Measurements from ENCODE around the gene VSNL1. TPM values are rescaled to one million over a fixed set of nuclear protein-coding genes. Genes with fewer than 3 reads are reported as not detected.

The VSNL1 gene
- total and polyA plus RNA-seq, 2 donors (not counting 1 experiment from before 2014, with no cell fraction given), result 1.2 to 3.9 TPM

GRCh38 chr2:17646081-17646554 lies 105.6 kb downstream of the VSNL1 start:
- Histone ChIP-seq H3K36me3 (ENCODE audit: control insufficient read depth, insufficient read depth, low read length) (no peaks in the 10 kb centered on the region), H3K27me3 (ENCODE audit: control insufficient read depth, insufficient read depth, low read length) (no peaks in the 10 kb centered on the region), H3K27ac (ENCODE audit: insufficient read depth, low read length) (no peak overlapping the region), H2AFZ (ENCODE audit: low read length) (no peak overlapping the region), H3K4me1 (ENCODE audit: control insufficient read depth, extremely low read depth, insufficient read depth, low read length) (peaks cover 22% of the 10 kb centered on the region), H3K4me3 (replicated peaks in 1 of 4; ENCODE audit: control extremely low read depth in 1 of 4, insufficient read depth in 1 of 4, low read depth in 3 of 4, low read length in 4 of 4) (no peak overlapping the region), H3K9me3 (ENCODE audit: control insufficient read depth, insufficient read depth, low read depth, low read length) (no peaks in the 10 kb centered on the region), H3K79me2 (ENCODE audit: control insufficient read depth, insufficient read depth, low read length) (no peaks in the 10 kb centered on the region), H3K4me2 (ENCODE audit: extremely low read depth, insufficient read depth, low read length) (no peak overlapping the region), H4K20me1 (ENCODE audit: control insufficient read depth, extremely low read depth, insufficient read depth, low read length) (no peaks in the 10 kb centered on the region), H3K9ac (ENCODE audit: insufficient read depth, low read length) (no peak overlapping the region)
- DNase-seq (ENCODE audit: low read depth in 2 of 2), result peak; percentile 78 to 92
- no peak for TF ChIP-seq EZH2 (IDR thresholded peaks at IDR 0.05; ENCODE audit: low read length, missing control alignments)
- TF ChIP-seq, protein P1, sequence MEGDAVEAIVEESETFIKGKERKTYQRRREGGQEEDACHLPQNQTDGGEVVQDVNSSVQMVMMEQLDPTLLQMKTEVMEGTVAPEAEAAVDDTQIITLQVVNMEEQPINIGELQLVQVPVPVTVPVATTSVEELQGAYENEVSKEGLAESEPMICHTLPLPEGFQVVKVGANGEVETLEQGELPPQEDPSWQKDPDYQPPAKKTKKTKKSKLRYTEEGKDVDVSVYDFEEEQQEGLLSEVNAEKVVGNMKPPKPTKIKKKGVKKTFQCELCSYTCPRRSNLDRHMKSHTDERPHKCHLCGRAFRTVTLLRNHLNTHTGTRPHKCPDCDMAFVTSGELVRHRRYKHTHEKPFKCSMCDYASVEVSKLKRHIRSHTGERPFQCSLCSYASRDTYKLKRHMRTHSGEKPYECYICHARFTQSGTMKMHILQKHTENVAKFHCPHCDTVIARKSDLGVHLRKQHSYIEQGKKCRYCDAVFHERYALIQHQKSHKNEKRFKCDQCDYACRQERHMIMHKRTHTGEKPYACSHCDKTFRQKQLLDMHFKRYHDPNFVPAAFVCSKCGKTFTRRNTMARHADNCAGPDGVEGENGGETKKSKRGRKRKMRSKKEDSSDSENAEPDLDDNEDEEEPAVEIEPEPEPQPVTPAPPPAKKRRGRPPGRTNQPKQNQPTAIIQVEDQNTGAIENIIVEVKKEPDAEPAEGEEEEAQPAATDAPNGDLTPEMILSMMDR (conservative IDR thresholded peaks at IDR 0.05 in 1 of 2, IDR thresholded peaks at IDR 0.05 in 1 of 2; ENCODE audit: low read depth in 1 of 2, low read length in 2 of 2), result peak; percentile 87 to 91

- H3K4me2 ChIP-seq (ENCODE audit: extremely low read depth, insufficient read depth, low read length), result no peak overlapping the region
- no peak overlapping the region for H2AFZ ChIP-seq (ENCODE audit: low read length)
- H3K27me3 ChIP-seq (ENCODE audit: control insufficient read depth, insufficient read depth, low read length), result no peaks in the 10 kb centered on the region
- H3K79me2 ChIP-seq (ENCODE audit: control insufficient read depth, insufficient read depth, low read length), result no peaks in the 10 kb centered on the region
- H3K4me1 ChIP-seq (ENCODE audit: control insufficient read depth, extremely low read depth, insufficient read depth, low read length), result peaks cover 22% of the 10 kb centered on the region
- DNase-seq (ENCODE audit: low read depth in 2 of 2), result no peak
- H3K36me3 ChIP-seq (ENCODE audit: control insufficient read depth, insufficient read depth, low read length), result no peaks in the 10 kb centered on the region
- H3K4me3 ChIP-seq (replicated peaks in 1 of 4; ENCODE audit: control extremely low read depth in 1 of 4, insufficient read depth in 1 of 4, low read depth in 3 of 4, low read length in 4 of 4), result no peak overlapping the region
- no peaks in the 10 kb centered on the region for H4K20me1 ChIP-seq (ENCODE audit: control insufficient read depth, extremely low read depth, insufficient read depth, low read length)
- no peak overlapping the region for H3K27ac ChIP-seq (ENCODE audit: insufficient read depth, low read length)
- no peak for TF ChIP-seq EZH2 (IDR thresholded peaks at IDR 0.05; ENCODE audit: low read length, missing control alignments)
- TF ChIP-seq, protein P1 (conservative IDR thresholded peaks at IDR 0.05 in 1 of 2, IDR thresholded peaks at IDR 0.05 in 1 of 2; ENCODE audit: low read depth in 1 of 2, low read length in 2 of 2), result no peak
- no peaks in the 10 kb centered on the region for H3K9me3 ChIP-seq (ENCODE audit: control insufficient read depth, insufficient read depth, low read depth, low read length)
- no peak overlapping the region for H3K9ac ChIP-seq (ENCODE audit: insufficient read depth, low read length)
Observed at GRCh38 chr2:17646838-17647701, 106.6 kb downstream of the VSNL1 start.

GRCh38 chr2:17648581-17648980 lies 108.1 kb downstream of the VSNL1 start:
- H3K4me3 ChIP-seq (replicated peaks in 1 of 4; ENCODE audit: control extremely low read depth in 1 of 4, insufficient read depth in 1 of 4, low read depth in 3 of 4, low read length in 4 of 4), result no peak overlapping the region
- no peaks in the 10 kb centered on the region for H3K36me3 ChIP-seq (ENCODE audit: control insufficient read depth, insufficient read depth, low read length)
- no peak overlapping the region for H3K4me2 ChIP-seq (ENCODE audit: extremely low read depth, insufficient read depth, low read length)
- peaks cover 12% of the 10 kb centered on the region for H3K4me1 ChIP-seq (ENCODE audit: control insufficient read depth, extremely low read depth, insufficient read depth, low read length)
- H3K9ac ChIP-seq (ENCODE audit: insufficient read depth, low read length), result no peak overlapping the region
- no peaks in the 10 kb centered on the region for H4K20me1 ChIP-seq (ENCODE audit: control insufficient read depth, extremely low read depth, insufficient read depth, low read length)
- no peaks in the 10 kb centered on the region for H3K79me2 ChIP-seq (ENCODE audit: control insufficient read depth, insufficient read depth, low read length)
- H3K27me3 ChIP-seq (ENCODE audit: control insufficient read depth, insufficient read depth, low read length), result no peaks in the 10 kb centered on the region
- H2AFZ ChIP-seq (ENCODE audit: low read length), result no peak overlapping the region
- TF ChIP-seq, protein P1 (conservative IDR thresholded peaks at IDR 0.05 in 1 of 2, IDR thresholded peaks at IDR 0.05 in 1 of 2; ENCODE audit: low read depth in 1 of 2, low read length in 2 of 2), result no peak
- TF ChIP-seq EZH2 (IDR thresholded peaks at IDR 0.05; ENCODE audit: low read length, missing control alignments), result no peak
- H3K27ac ChIP-seq (ENCODE audit: insufficient read depth, low read length), result no peak overlapping the region
- H3K9me3 ChIP-seq (ENCODE audit: control insufficient read depth, insufficient read depth, low read depth, low read length), result no peaks in the 10 kb centered on the region
- DNase-seq (ENCODE audit: low read depth in 2 of 2), result no peak

All from fibroblast of lung (primary cell).